NCI-H1417 (cell line): Measurements from ENCODE around the gene UPF2.

Experiments
- DNase-seq, 3 experiments: peaks; one replicate each; lab custom pipeline; 2025; lab: John Stamatoyannopoulos, UW

The UPF2 gene

GRCh38 chr10:11884706-11885423 lies 157.7 kb downstream of the UPF2 start:
- no peak for DNase-seq

GRCh38 chr10:11882646-11883375 lies 159.8 kb downstream of the UPF2 start:
- DNase-seq: no peak

- DNase-seq: no peak
Measured at GRCh38 chr10:11881477-11882417, 160.9 kb downstream of the UPF2 start.

GRCh38 chr10:11881030-11881476 lies 161.6 kb downstream of the UPF2 start:
- no peak for DNase-seq

- no peak for DNase-seq
Measured at GRCh38 chr10:11880151-11881029, 162.2 kb downstream of the UPF2 start.

- DNase-seq: no peak
Measured at GRCh38 chr10:11879387-11880094, 163.1 kb downstream of the UPF2 start.

GRCh38 chr10:11878776-11879175 lies 163.8 kb downstream of the UPF2 start:
- DNase-seq: no peak

GRCh38 chr10:11877591-11877905 lies 165.1 kb downstream of the UPF2 start:
- no peak for DNase-seq

- DNase-seq: no peak
Measured at GRCh38 chr10:11876805-11877590, 165.6 kb downstream of the UPF2 start.

GRCh38 chr10:11876324-11876723 lies 166.3 kb downstream of the UPF2 start:
- no peak for DNase-seq

- DNase-seq: no peak
Measured at GRCh38 chr10:11875494-11876281, 166.9 kb downstream of the UPF2 start.

GRCh38 chr10:11874568-11875493 lies 167.8 kb downstream of the UPF2 start:
- DNase-seq: peak in 2 of 3 experiments; percentile 65 to 73

GRCh38 chr10:11871466-11871865 lies 171.1 kb downstream of the UPF2 start:
- no peak for DNase-seq

- DNase-seq: no peak
Measured at GRCh38 chr10:11870900-11871400, 171.7 kb downstream of the UPF2 start.

GRCh38 chr10:11870461-11870780 lies 172.2 kb downstream of the UPF2 start:
- no peak for DNase-seq
